ENCODE measurements around the gene ADORA1. TPM values are rescaled to one million over a fixed set of nuclear protein-coding genes. Genes with fewer than 3 reads are reported as not detected.

ADORA1 gene
- total and polyA plus RNA-seq, 2 donors (not counting 3 experiments of a cell fraction or from before 2014, with no cell fraction given): 0.15 TPM; not detected in 1

DNA sequence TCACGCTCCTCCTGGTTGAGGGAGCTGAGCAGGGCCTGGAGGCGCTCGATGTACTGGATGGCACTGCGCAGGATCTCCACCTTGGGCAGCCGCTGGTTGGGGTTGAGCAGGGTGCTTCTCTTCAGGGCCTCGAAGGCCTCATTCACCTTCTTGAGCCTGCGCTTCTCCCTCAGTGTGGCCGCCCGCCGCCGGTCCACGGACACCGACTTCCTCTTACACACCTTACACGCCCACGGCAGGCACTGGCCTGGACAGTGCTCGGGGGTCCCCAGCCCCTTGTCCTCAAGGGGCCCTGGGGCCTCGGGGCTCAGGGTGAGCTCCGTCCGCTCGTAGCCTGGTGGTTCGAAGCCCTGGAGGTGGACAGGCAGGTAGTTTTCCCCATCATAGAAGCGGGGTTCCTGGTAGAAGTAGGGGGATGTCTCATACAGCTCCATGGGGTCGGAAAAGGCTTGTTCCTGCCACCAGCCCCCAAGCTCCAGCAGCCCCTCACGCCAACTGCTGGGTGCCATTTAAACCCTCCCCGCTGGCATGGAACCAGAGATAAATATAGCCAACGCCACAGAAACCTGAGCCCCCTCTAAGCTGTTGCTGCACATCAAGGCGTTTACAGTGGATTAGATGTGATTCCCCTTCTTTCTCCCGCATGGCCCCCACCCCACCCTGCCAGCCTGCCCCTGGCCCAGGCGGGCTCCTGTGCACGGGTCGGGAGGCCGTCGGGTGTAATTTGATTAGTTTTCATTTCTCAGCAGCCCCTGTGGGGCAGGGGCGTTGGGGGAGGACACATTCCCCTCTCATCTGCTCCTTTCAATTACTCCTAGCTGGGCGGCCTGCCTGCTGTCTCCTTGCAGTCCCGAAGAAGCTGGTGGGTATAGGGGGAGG, 41.8 kb upstream of the ADORA1 start, which contains the start of gene MYOG:
MYOG (minus strand) TSS at position 485 of the 879 bp plus-strand sequence; CDS start at position 434, 51 bp downstream.
- H3K27me3 ChIP-seq (ENCODE audit: control insufficient read depth in 2 of 2, insufficient read depth in 2 of 2, low read length in 2 of 2): peaks cover 5 to 10% of the 10 kb centered on the region in 2 experiments
- TF ChIP-seq FOS (IDR thresholded peaks at IDR 0.05; ENCODE audit: borderline replicate concordance, insufficient read depth, low read length) (no peak), GATA2 (IDR thresholded peaks at IDR 0.05; ENCODE audit: insufficient read depth, insufficient read length, low read depth, low read length) (no peak), POLR2A (IDR thresholded peaks at IDR 0.05; ENCODE audit: low read depth, low read length) (no peak), JUN (IDR thresholded peaks at IDR 0.05; ENCODE audit: borderline replicate concordance, insufficient read depth, insufficient read length, low read depth) (no peak), POLR2AphosphoS5 (IDR thresholded peaks at IDR 0.05; ENCODE audit: insufficient read depth, low read depth, low read length) (no peak)
- H3K4me2 ChIP-seq (ENCODE audit: insufficient read depth, low read length): no peak within 1 kb of the TSS

More for the DNA sequence above, 41.8 kb upstream of the ADORA1 start, which contains the start of gene MYOG:
- Histone ChIP-seq H3K9me1 (replicated peaks; ENCODE audit: control insufficient read depth, extremely low read depth, insufficient read depth, low read length) (no peaks in the 10 kb centered on the region), H3K4me3 (replicated peaks in 1 of 3; ENCODE audit: insufficient read depth in 1 of 3, low read depth in 1 of 3, low read length in 3 of 3) (no peak within 1 kb of the TSS), H3K4me1 (ENCODE audit: control insufficient read depth, extremely low read depth, insufficient read depth, low read length) (no peaks in the 10 kb centered on the region), H4K20me1 (replicated peaks; ENCODE audit: control insufficient read depth, extremely low read depth, insufficient read depth, low read length) (no peaks in the 10 kb centered on the region), H3K27ac (ENCODE audit: insufficient read depth, low read depth, low read length) (no peak within 1 kb of the TSS), H3K79me2 (ENCODE audit: control insufficient read depth, insufficient read depth, low read length) (no peaks in the 10 kb centered on the region), H3K9me3 (replicated peaks; ENCODE audit: control insufficient read depth, insufficient read depth, low read length) (no peaks in the 10 kb centered on the region), H2AFZ (ENCODE audit: low read depth, low read length) (no peak within 1 kb of the TSS), H3K36me3 (ENCODE audit: control insufficient read depth in 2 of 2, extremely low read depth in 1 of 2, insufficient read depth in 2 of 2, low read length in 2 of 2) (no peaks in the 10 kb centered on the region), H3K9ac (replicated peaks; ENCODE audit: extremely low read depth, insufficient read depth, low read length) (no peak within 1 kb of the TSS)
- intact Hi-C loops (cut with micrococcal nuclease): no loop called here
- FAIRE-seq (no peak), DNase-seq (ENCODE audit: low read depth, low spot score) (no peak)
- dilution Hi-C loops (cut with MboI; ENCODE audit: extremely low pct_ligation_motif_present, low sequenced_read_pairs): no loop called here
- BruUV-seq (replicated peaks): no TSS peak
- POLR2A ChIA-PET: no interaction called here
- CTCF ChIA-PET: interaction anchor here (0.7 to 2.3 kb wide), 6 partner anchors 8 to 184 kb away, joined by 3 to 7 read pairs (median 4); partner anchors contain the start of gene ADORA1
